ENCODE results near the gene ATXN10. TPM values are rescaled to one million over a fixed set of nuclear protein-coding genes. Genes with fewer than 3 reads are reported as not detected.

Gene ATXN10
- total and polyA plus RNA-seq, 2 donors (not counting 1 experiment from before 2014, with no cell fraction given) = 52.3 to 95.5 TPM

- Histone ChIP-seq H2AFZ (ENCODE audit: insufficient read depth, low read depth, low read length, poor library complexity, severe bottlenecking) (no peak overlapping the region), H3K4me2 (replicated peaks; ENCODE audit: low read depth, low read length, poor library complexity, severe bottlenecking) (no peak overlapping the region), H3K27ac (ENCODE audit: low read length in 2 of 2) (no peak overlapping the region), H4K20me1 (ENCODE audit: control insufficient read depth, insufficient read depth, low read length, poor library complexity, severe bottlenecking) (no peaks in the 10 kb centered on the region), H3K79me2 (ENCODE audit: control insufficient read depth, insufficient read depth, low read length) (peaks cover 12% of the 10 kb centered on the region), H3K27me3 (replicated peaks in 1 of 4; ENCODE audit: control extremely low read depth in 1 of 4, control insufficient read depth in 3 of 4, insufficient read depth in 4 of 4, low read length in 3 of 4) (no peaks in the 10 kb centered on the region), H3K36me3 (replicated peaks in 1 of 2; ENCODE audit: control extremely low read depth in 1 of 2, control insufficient read depth in 1 of 2, extremely low read depth in 1 of 2, insufficient read depth in 2 of 2, low read length in 1 of 2) (peaks cover 0 to 55% of the 10 kb centered on the region in 2 experiments), H3K4me1 (ENCODE audit: control insufficient read depth in 2 of 2, insufficient read depth in 2 of 2, low read length in 2 of 2) (no peaks in the 10 kb centered on the region), H3K9ac (ENCODE audit: low read length) (no peak overlapping the region), H3K9me3 (ENCODE audit: control extremely low read depth in 1 of 3, control insufficient read depth in 2 of 3, insufficient read depth in 1 of 3, low read length in 2 of 3) (no peaks in the 10 kb centered on the region), H3K4me3 (ENCODE audit: control extremely low read depth in 1 of 5, extremely low read depth in 1 of 5, insufficient read depth in 1 of 5, low read depth in 2 of 5, low read length in 4 of 5) (no peak overlapping the region)
- H3K27ac Mint-ChIP-seq = no peak overlapping the region
- TF ChIP-seq CTCF (IDR thresholded peaks at IDR 0.05) (no peak), EZH2 (IDR thresholded peaks at IDR 0.05; ENCODE audit: borderline replicate concordance, insufficient read depth, low read depth, low read length, poor library complexity, severe bottlenecking) (no peak)
- H3K4me3 Mint-ChIP-seq = no peak overlapping the region
- ATAC-seq (ENCODE audit: low read depth) = no peak
- H3K27me3 Mint-ChIP-seq = no peaks in the 10 kb centered on the region
- peaks cover 4% of the 10 kb centered on the region for H3K4me1 Mint-ChIP-seq
- no peak for DNase-seq
- POLR2A ChIA-PET = no interaction called here
- intact Hi-C loops (cut with micrococcal nuclease) = no loop called here
- CTCF ChIA-PET = interaction anchor here (0.7 kb wide), 1 partner anchor 87 kb away, joined by 4 read pairs; no protein-coding TSS in a partner anchor
- WGBS (ENCODE audit: insufficient coverage) = 100% methylated on average over 1 of the region's 2 CpGs
- no peaks in the 10 kb centered on the region for H3K9me3 Mint-ChIP-seq (ENCODE audit: insufficient read depth)
These were observed 32.1 kb downstream of the ATXN10 start for GRCh38 chr22:45703758-45704157.

- Histone ChIP-seq H3K9ac (ENCODE audit: low read length) (no peak overlapping the region), H3K27ac (ENCODE audit: low read length in 2 of 2) (no peak overlapping the region), H2AFZ (ENCODE audit: insufficient read depth, low read depth, low read length, poor library complexity, severe bottlenecking) (no peak overlapping the region), H3K4me1 (ENCODE audit: control insufficient read depth in 2 of 2, insufficient read depth in 2 of 2, low read length in 2 of 2) (no peaks in the 10 kb centered on the region), H3K36me3 (replicated peaks in 1 of 2; ENCODE audit: control extremely low read depth in 1 of 2, control insufficient read depth in 1 of 2, extremely low read depth in 1 of 2, insufficient read depth in 2 of 2, low read length in 1 of 2) (peaks cover 0 to 61% of the 10 kb centered on the region in 2 experiments), H3K4me2 (replicated peaks; ENCODE audit: low read depth, low read length, poor library complexity, severe bottlenecking) (no peak overlapping the region), H4K20me1 (ENCODE audit: control insufficient read depth, insufficient read depth, low read length, poor library complexity, severe bottlenecking) (no peaks in the 10 kb centered on the region), H3K4me3 (ENCODE audit: control extremely low read depth in 1 of 5, extremely low read depth in 1 of 5, insufficient read depth in 1 of 5, low read depth in 2 of 5, low read length in 4 of 5) (no peak overlapping the region), H3K79me2 (ENCODE audit: control insufficient read depth, insufficient read depth, low read length) (peaks cover 18% of the 10 kb centered on the region), H3K9me3 (ENCODE audit: control extremely low read depth in 1 of 3, control insufficient read depth in 2 of 3, insufficient read depth in 1 of 3, low read length in 2 of 3) (no peaks in the 10 kb centered on the region), H3K27me3 (replicated peaks in 1 of 4; ENCODE audit: control extremely low read depth in 1 of 4, control insufficient read depth in 3 of 4, insufficient read depth in 4 of 4, low read length in 3 of 4) (no peaks in the 10 kb centered on the region)
- Mint-ChIP-seq H3K27ac (no peak overlapping the region), H3K4me1 (peaks cover 3% of the 10 kb centered on the region), H3K9me3 (ENCODE audit: insufficient read depth) (no peaks in the 10 kb centered on the region), H3K27me3 (no peaks in the 10 kb centered on the region), H3K4me3 (no peak overlapping the region)
- ChIA-PET CTCF (no interaction called here), POLR2A (no interaction called here)
- intact Hi-C loops (cut with micrococcal nuclease) = no loop called here
- ATAC-seq (ENCODE audit: low read depth) = no peak
- no CpG with 5 or more reads among the region's 2 CpGs for WGBS (ENCODE audit: insufficient coverage)
- DNase-seq = no peak
- TF ChIP-seq EZH2 (IDR thresholded peaks at IDR 0.05; ENCODE audit: borderline replicate concordance, insufficient read depth, low read depth, low read length, poor library complexity, severe bottlenecking) = no peak
- no peak for TF ChIP-seq CTCF (IDR thresholded peaks at IDR 0.05)
These were observed 33.0 kb downstream of the ATXN10 start for GRCh38 chr22:45704648-45705047.
